Neural cell (in vitro differentiated cells): ENCODE results near the gene TSPAN4.

Experiments used
- MXI1 ChIP-seq: fragments of 450-650 bp; conservative IDR thresholded peaks from 2 replicates; pipeline ENCODE4 v1.6.1; 2014; ENCODE audit warnings: antibody characterized with exemption, mild to moderate bottlenecking; ENCODE audit not compliant: poor library complexity, severe bottlenecking
- POLR2AphosphoS5 ChIP-seq: IDR thresholded peaks from 2 replicates; pipeline ENCODE4 v1.6.1; 2012
- RAD21 ChIP-seq: fragments of 450-650 bp; conservative IDR thresholded peaks from 2 replicates; pipeline ENCODE4 v1.6.1; 2014; ENCODE audit warnings: antibody characterized with exemption, mild to moderate bottlenecking, moderate library complexity
- TF ChIP-seq, protein P1 (sequence below): fragments of 450-650 bp; IDR thresholded peaks from 2 replicates; pipeline ENCODE4 v1.5.1; 2014; ENCODE audit warnings: antibody characterized with exemption, mild to moderate bottlenecking, moderate library complexity; ENCODE audit not compliant: poor library complexity, severe bottlenecking

DNA sequence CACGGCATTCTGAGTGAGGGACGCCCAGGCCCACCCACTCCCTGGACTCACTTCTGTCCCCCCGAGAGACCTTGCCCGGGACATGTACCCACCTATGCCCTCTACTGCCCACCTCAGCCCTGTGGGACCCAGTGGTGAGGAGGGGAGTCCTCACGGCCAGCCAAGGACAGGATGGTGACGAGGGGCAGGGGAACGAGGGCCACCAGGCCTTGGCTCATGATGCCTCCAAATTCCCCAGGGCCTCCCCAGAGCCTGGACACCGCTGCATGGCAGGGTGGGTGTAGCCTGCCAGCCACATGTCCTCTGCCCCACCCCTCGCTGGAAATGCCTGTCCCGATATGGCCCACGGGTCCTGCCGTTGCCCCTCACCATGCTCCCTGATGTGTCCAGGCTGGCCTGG, 26.1 kb downstream of the TSPAN4 start:
- TF ChIP-seq, protein P1, sequence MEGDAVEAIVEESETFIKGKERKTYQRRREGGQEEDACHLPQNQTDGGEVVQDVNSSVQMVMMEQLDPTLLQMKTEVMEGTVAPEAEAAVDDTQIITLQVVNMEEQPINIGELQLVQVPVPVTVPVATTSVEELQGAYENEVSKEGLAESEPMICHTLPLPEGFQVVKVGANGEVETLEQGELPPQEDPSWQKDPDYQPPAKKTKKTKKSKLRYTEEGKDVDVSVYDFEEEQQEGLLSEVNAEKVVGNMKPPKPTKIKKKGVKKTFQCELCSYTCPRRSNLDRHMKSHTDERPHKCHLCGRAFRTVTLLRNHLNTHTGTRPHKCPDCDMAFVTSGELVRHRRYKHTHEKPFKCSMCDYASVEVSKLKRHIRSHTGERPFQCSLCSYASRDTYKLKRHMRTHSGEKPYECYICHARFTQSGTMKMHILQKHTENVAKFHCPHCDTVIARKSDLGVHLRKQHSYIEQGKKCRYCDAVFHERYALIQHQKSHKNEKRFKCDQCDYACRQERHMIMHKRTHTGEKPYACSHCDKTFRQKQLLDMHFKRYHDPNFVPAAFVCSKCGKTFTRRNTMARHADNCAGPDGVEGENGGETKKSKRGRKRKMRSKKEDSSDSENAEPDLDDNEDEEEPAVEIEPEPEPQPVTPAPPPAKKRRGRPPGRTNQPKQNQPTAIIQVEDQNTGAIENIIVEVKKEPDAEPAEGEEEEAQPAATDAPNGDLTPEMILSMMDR = no peak
- no peak for TF ChIP-seq RAD21
- TF ChIP-seq MXI1 = no peak
- no peak for TF ChIP-seq POLR2AphosphoS5
